DND-41 (cell line): Measurements from ENCODE around the gene SHB.

Experiments
- ATAC-seq: fragments of 200-7000 bp; cut with Tn5 transposase; 3 replicates; pipeline ENCODE4 v1.9.1; 2021; ENCODE audit warnings: low read depth; ENCODE audit not compliant: insufficient read depth
- DNase-seq: peaks from one replicate; pipeline ENCODE4 v3.0.0-alpha.2; 2020
- H2AFZ ChIP-seq: 2 replicates; pipeline ENCODE4 v1.6.0; 2012; ENCODE audit warnings: low read depth, low read length
- H3K27ac ChIP-seq: 2 replicates; pipeline ENCODE4 v1.5.1; 2012; ENCODE audit warnings: low read length, inconsistent platforms
- H3K27me3 ChIP-seq: fragments of 200-600 bp; sonication (generic); 2 replicates; pipeline ENCODE4 v1.6.0; 2012; ENCODE audit warnings: low read length, mild to moderate bottlenecking, inconsistent platforms; ENCODE audit not compliant: insufficient read depth, poor library complexity
- H3K36me3 ChIP-seq: 2 replicates; pipeline ENCODE4 v1.5.1; 2012; ENCODE audit warnings: low read length, inconsistent platforms; ENCODE audit not compliant: insufficient read depth
- H3K4me1 ChIP-seq: 2 replicates; pipeline ENCODE4 v1.5.1; 2012; ENCODE audit warnings: mild to moderate bottlenecking, low read length; ENCODE audit not compliant: insufficient read depth
- H3K4me2 ChIP-seq: 2 replicates; pipeline ENCODE4 v1.6.0; 2012; ENCODE audit warnings: mild to moderate bottlenecking, moderate library complexity, low read length, inconsistent platforms; ENCODE audit not compliant: insufficient read depth
- H3K4me3 ChIP-seq, 2 experiments: fragments of 200-600 bp in 1 of 2; shearing (Covaris generic) in 1 of 2; 2 replicates each; pipeline ENCODE4 v1.5.1; 2012 to 2016; ENCODE audit warnings: inconsistent platforms in 2 of 2, low read length in 2 of 2, mild to moderate bottlenecking in 2 of 2, low read depth in 1 of 2, moderate library complexity in 1 of 2
- H3K79me2 ChIP-seq: 2 replicates; pipeline ENCODE4 v1.6.0; 2012; ENCODE audit warnings: low read length, inconsistent platforms; ENCODE audit not compliant: insufficient read depth
- H3K9ac ChIP-seq: 2 replicates; pipeline ENCODE4 v1.6.0; 2012; ENCODE audit warnings: low read depth, mild to moderate bottlenecking, inconsistent platforms, low read length, moderate library complexity
- H3K9me3 ChIP-seq: 2 replicates; pipeline ENCODE4 v1.5.1; 2012; ENCODE audit warnings: low read length, moderate library complexity, mild to moderate bottlenecking, inconsistent platforms; ENCODE audit not compliant: insufficient read depth, severe bottlenecking
- H4K20me1 ChIP-seq: 2 replicates; pipeline ENCODE4 v1.6.0; 2012; ENCODE audit warnings: low read length; ENCODE audit not compliant: insufficient read depth
- EZH2 ChIP-seq: IDR thresholded peaks from 3 replicates; pipeline ENCODE4 v1.6.1; 2012; ENCODE audit warnings: borderline replicate concordance, low read depth, mild to moderate bottlenecking, moderate library complexity, low read length, inconsistent platforms; ENCODE audit not compliant: severe bottlenecking
- TF ChIP-seq, protein P1 (sequence below): IDR thresholded peaks from 2 replicates; pipeline ENCODE4 v1.5.1; 2012; ENCODE audit warnings: borderline replicate concordance, low read length, moderate library complexity, mild to moderate bottlenecking; ENCODE audit not compliant: poor library complexity, severe bottlenecking; ENCODE audit errors: extremely low read depth

SHB gene

DNA sequence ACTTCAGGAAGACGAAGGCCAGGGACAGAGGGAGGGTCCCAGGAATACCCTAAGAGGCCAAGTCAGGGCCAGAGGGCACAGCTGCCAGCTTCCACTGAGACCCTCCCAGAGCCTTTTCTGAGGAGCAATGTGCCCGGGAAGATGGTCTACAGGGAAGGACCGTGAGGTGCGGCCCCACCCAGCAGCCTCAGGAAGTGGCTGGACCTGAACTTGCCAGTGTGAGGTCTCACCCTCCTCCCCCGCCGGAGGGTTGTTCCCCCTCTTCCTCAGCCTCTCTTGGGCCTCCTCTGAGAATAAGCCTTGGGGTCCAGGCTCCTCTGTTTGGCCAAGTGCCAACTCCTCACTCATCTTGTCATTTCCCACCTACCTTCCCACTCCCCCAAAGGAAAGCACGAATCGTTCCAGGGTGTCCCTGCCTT is 151.7 kb downstream of the SHB start:
- H3K4me1 ChIP-seq, result no peaks in the 10 kb centered on the region
- H2AFZ ChIP-seq, result no peak overlapping the region
- no peaks in the 10 kb centered on the region for H3K79me2 ChIP-seq
- H3K27ac ChIP-seq, result no peak overlapping the region
- TF ChIP-seq, protein P1, sequence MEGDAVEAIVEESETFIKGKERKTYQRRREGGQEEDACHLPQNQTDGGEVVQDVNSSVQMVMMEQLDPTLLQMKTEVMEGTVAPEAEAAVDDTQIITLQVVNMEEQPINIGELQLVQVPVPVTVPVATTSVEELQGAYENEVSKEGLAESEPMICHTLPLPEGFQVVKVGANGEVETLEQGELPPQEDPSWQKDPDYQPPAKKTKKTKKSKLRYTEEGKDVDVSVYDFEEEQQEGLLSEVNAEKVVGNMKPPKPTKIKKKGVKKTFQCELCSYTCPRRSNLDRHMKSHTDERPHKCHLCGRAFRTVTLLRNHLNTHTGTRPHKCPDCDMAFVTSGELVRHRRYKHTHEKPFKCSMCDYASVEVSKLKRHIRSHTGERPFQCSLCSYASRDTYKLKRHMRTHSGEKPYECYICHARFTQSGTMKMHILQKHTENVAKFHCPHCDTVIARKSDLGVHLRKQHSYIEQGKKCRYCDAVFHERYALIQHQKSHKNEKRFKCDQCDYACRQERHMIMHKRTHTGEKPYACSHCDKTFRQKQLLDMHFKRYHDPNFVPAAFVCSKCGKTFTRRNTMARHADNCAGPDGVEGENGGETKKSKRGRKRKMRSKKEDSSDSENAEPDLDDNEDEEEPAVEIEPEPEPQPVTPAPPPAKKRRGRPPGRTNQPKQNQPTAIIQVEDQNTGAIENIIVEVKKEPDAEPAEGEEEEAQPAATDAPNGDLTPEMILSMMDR, result no peak
- TF ChIP-seq EZH2, result no peak
- no peak overlapping the region for H3K4me3 ChIP-seq
- ATAC-seq (no peak), DNase-seq (no peak)
- no peak overlapping the region for H3K4me2 ChIP-seq
- H3K27me3 ChIP-seq, result no peaks in the 10 kb centered on the region
- no peak overlapping the region for H3K9ac ChIP-seq
- no peaks in the 10 kb centered on the region for H3K9me3 ChIP-seq
- no peaks in the 10 kb centered on the region for H3K36me3 ChIP-seq
- H4K20me1 ChIP-seq, result no peaks in the 10 kb centered on the region

- Histone ChIP-seq H2AFZ (no peak overlapping the region), H3K9ac (no peak overlapping the region), H3K79me2 (no peaks in the 10 kb centered on the region), H3K27me3 (no peaks in the 10 kb centered on the region), H3K27ac (no peak overlapping the region), H3K4me1 (no peaks in the 10 kb centered on the region), H3K9me3 (no peaks in the 10 kb centered on the region), H3K4me2 (no peak overlapping the region), H3K36me3 (no peaks in the 10 kb centered on the region), H4K20me1 (no peaks in the 10 kb centered on the region), H3K4me3 (no peak overlapping the region)
- no peak for DNase-seq
- TF ChIP-seq, protein P1, result no peak
- TF ChIP-seq EZH2, result no peak
- ATAC-seq, result no peak
Observed at GRCh38 chr9:37916471-37917312, 152.3 kb downstream of the SHB start.

- Histone ChIP-seq H3K79me2 (no peaks in the 10 kb centered on the region), H3K9me3 (no peaks in the 10 kb centered on the region), H2AFZ (no peak overlapping the region), H3K4me2 (no peak overlapping the region), H3K4me1 (no peaks in the 10 kb centered on the region), H3K36me3 (no peaks in the 10 kb centered on the region), H3K27ac (no peak overlapping the region), H3K4me3 (no peak overlapping the region), H3K9ac (no peak overlapping the region), H4K20me1 (no peaks in the 10 kb centered on the region), H3K27me3 (no peaks in the 10 kb centered on the region)
- ATAC-seq (no peak), DNase-seq (no peak)
- TF ChIP-seq EZH2, result no peak
- TF ChIP-seq, protein P1, result no peak
Observed at GRCh38 chr9:37915911-37916470, 153.0 kb downstream of the SHB start.
